GM21360 (cell line): Measurements from ENCODE around the gene ZNF212.
A peak's percentile ranks its signal among the peaks of the same experiment; 100 is the strongest.

ENCODE experiments used
- ATAC-seq: cut with Tn5 transposase; IDR thresholded peaks from one replicate; pipeline ENCODE4 v1.9.1; 2021; ENCODE audit warnings: mild to moderate bottlenecking, moderate library complexity; ENCODE audit not compliant: unreplicated experiment

The ZNF212 gene

GRCh38 chr7:149284343-149284742 is 44.9 kb downstream of the ZNF212 start:
- ATAC-seq: no peak

GRCh38 chr7:149284850-149285585 is 45.6 kb downstream of the ZNF212 start:
- peak; percentile 95 for ATAC-seq

GRCh38 chr7:149285603-149286002 is 46.2 kb downstream of the ZNF212 start:
- ATAC-seq: no peak

- ATAC-seq: no peak
Observed at GRCh38 chr7:149286811-149287400, 47.5 kb downstream of the ZNF212 start.

GRCh38 chr7:149287622-149288021 is 48.2 kb downstream of the ZNF212 start:
- no peak for ATAC-seq

- ATAC-seq: no peak
Observed at GRCh38 chr7:149289262-149289661, 49.8 kb downstream of the ZNF212 start.

GRCh38 chr7:149289856-149290255 is 50.4 kb downstream of the ZNF212 start:
- no peak for ATAC-seq

GRCh38 chr7:149291036-149291780 is 51.8 kb downstream of the ZNF212 start:
- ATAC-seq: no peak

- ATAC-seq: no peak
Observed at GRCh38 chr7:149291781-149292461, 52.5 kb downstream of the ZNF212 start.

- ATAC-seq: no peak
Observed at GRCh38 chr7:149292462-149292823, 53.0 kb downstream of the ZNF212 start.

GRCh38 chr7:149293338-149293737 is 53.9 kb downstream of the ZNF212 start:
- ATAC-seq: no peak

GRCh38 chr7:149293946-149294633 is 54.6 kb downstream of the ZNF212 start:
- ATAC-seq: no peak

- ATAC-seq: no peak
Observed at GRCh38 chr7:149294634-149295480, 55.4 kb downstream of the ZNF212 start.

GRCh38 chr7:149295481-149295850 is 56.0 kb downstream of the ZNF212 start:
- no peak for ATAC-seq

GRCh38 chr7:149296368-149296767 is 56.9 kb downstream of the ZNF212 start:
- no peak for ATAC-seq

GRCh38 chr7:149297034-149297755 is 57.7 kb downstream of the ZNF212 start:
- no peak for ATAC-seq

GRCh38 chr7:149300620-149301285 is 61.3 kb downstream of the ZNF212 start:
- no peak for ATAC-seq

GRCh38 chr7:149302222-149302621 is 62.8 kb downstream of the ZNF212 start:
- no peak for ATAC-seq

GRCh38 chr7:149302865-149303264 is 63.4 kb downstream of the ZNF212 start:
- no peak for ATAC-seq
